Fibroblast of lung (primary cell): Measurements from ENCODE around the gene MACF1.

Source experiments
- CTCF ChIP-seq, 2 donors: IDR thresholded peaks in 1 of 2; conservative IDR thresholded peaks in 1 of 2; 1 replicate in 1 of 2; 2 replicates in 1 of 2; pipeline ENCODE4 v1.5.1; 2011 to 2012; ENCODE audit warnings: low read length in 2 of 2, control low read depth in 1 of 2, inconsistent platforms in 1 of 2, low read depth in 1 of 2, mild to moderate bottlenecking in 1 of 2
- EZH2 ChIP-seq: IDR thresholded peaks from 2 replicates; pipeline ENCODE4 v1.5.1; 2012; ENCODE audit warnings: low read length, control low read depth, mild to moderate bottlenecking; ENCODE audit errors: missing control alignments

- TF ChIP-seq CTCF (conservative IDR thresholded peaks at IDR 0.05 in 1 of 2, IDR thresholded peaks at IDR 0.05 in 1 of 2; ENCODE audit: low read depth in 1 of 2, low read length in 2 of 2) (no peak), EZH2 (no peak)
These were observed 220.7 kb downstream of the MACF1 start for GRCh38 chr1:39425151-39425550.
